Skin epidermis (tissue), 12 donors: ENCODE data around the gene ENTPD8.
"Not testable (repeated sequence)": the region's sequence is repeated elsewhere in the genome, so short reads cannot be mapped to it uniquely, and the experiment has no call there.

Experiments
- H3K27ac ChIP-seq, 21 experiments: fragments of 200-600 bp; sonication (generic) in 11 of 21; one replicate each; pipeline ENCODE4 v1.5.0; 2020; ENCODE audit warnings: mild to moderate bottlenecking in 3 of 21, inconsistent platforms in 2 of 21, moderate library complexity in 2 of 21
- H3K4me3 ChIP-seq, 7 experiments: fragments of 200-600 bp; sonication (generic) in 2 of 7; one replicate each; pipeline ENCODE4 v1.5.0; 2020; ENCODE audit warnings: inconsistent platforms in 2 of 7, mild to moderate bottlenecking in 2 of 7, moderate library complexity in 1 of 7

ENTPD8 gene

GRCh38 chr9:137477778-137478612 lies 36.8 kb upstream of the ENTPD8 start:
- Histone ChIP-seq H3K4me3 (no peak overlapping the region), H3K27ac (no peak overlapping the region)

GRCh38 chr9:137476856-137477255 lies 35.7 kb upstream of the ENTPD8 start:
- Histone ChIP-seq H3K27ac (no peak overlapping the region), H3K4me3 (no peak overlapping the region)

GRCh38 chr9:137475666-137476065 lies 34.5 kb upstream of the ENTPD8 start:
- Histone ChIP-seq H3K27ac (no peak overlapping the region), H3K4me3 (no peak overlapping the region)

- H3K4me3 ChIP-seq: no peak overlapping the region
- H3K27ac ChIP-seq: no peak overlapping the region
These were observed 33.1 kb upstream of the ENTPD8 start for GRCh38 chr9:137474271-137474670.

GRCh38 chr9:137470785-137471184 lies 29.6 kb upstream of the ENTPD8 start:
- Histone ChIP-seq H3K4me3 (no peak overlapping the region), H3K27ac (no peak overlapping the region)

- Histone ChIP-seq H3K27ac (no peak overlapping the region), H3K4me3 (no peak overlapping the region)
These were observed 26.7 kb upstream of the ENTPD8 start for GRCh38 chr9:137467896-137468295.

- H3K4me3 ChIP-seq: no peak overlapping the region
- no peak overlapping the region for H3K27ac ChIP-seq
These were observed 26.0 kb upstream of the ENTPD8 start for GRCh38 chr9:137467161-137467581.

GRCh38 chr9:137466389-137467085 lies 25.4 kb upstream of the ENTPD8 start:
- H3K4me3 ChIP-seq, H3K27ac ChIP-seq: not testable (repeated sequence)

GRCh38 chr9:137465720-137466388 lies 24.7 kb upstream of the ENTPD8 start:
- no peak overlapping the region for H3K27ac ChIP-seq
- no peak overlapping the region for H3K4me3 ChIP-seq

- H3K27ac ChIP-seq: no peak overlapping the region
- no peak overlapping the region for H3K4me3 ChIP-seq
These were observed 24.0 kb upstream of the ENTPD8 start for GRCh38 chr9:137465000-137465719.

GRCh38 chr9:137464291-137464999 lies 23.3 kb upstream of the ENTPD8 start:
- Histone ChIP-seq H3K27ac (no peak overlapping the region), H3K4me3 (no peak overlapping the region)

- Histone ChIP-seq H3K4me3 (no peak overlapping the region), H3K27ac (no peak overlapping the region)
These were observed 22.8 kb upstream of the ENTPD8 start for GRCh38 chr9:137463931-137464290.

GRCh38 chr9:137462986-137463930 lies 22.1 kb upstream of the ENTPD8 start:
- Histone ChIP-seq H3K4me3 (no peak overlapping the region), H3K27ac (no peak overlapping the region)

GRCh38 chr9:137462396-137462985 lies 21.3 kb upstream of the ENTPD8 start:
- peak overlapping the region in 1 of 7 experiments; percentile 24 for H3K4me3 ChIP-seq
- peak overlapping the region in 11 of 21 experiments; percentile 12 to 84 (median 56) for H3K27ac ChIP-seq

- H3K4me3 ChIP-seq: peak overlapping the region in 1 of 7 experiments; percentile 24
- H3K27ac ChIP-seq: peak overlapping the region in 11 of 21 experiments; percentile 12 to 84 (median 56)
These were observed 20.7 kb upstream of the ENTPD8 start for GRCh38 chr9:137461663-137462395.

GRCh38 chr9:137461316-137461662 lies 20.1 kb upstream of the ENTPD8 start:
- Histone ChIP-seq H3K27ac (peak overlapping the region in 6 of 21 experiments; percentile 47 to 84 (median 63)), H3K4me3 (peak overlapping the region in 1 of 7 experiments; percentile 24)
